DMS53 treated with DMSO at 0.1 percent for 48 hours (cell line): Measurements from ENCODE around the gene MPV17L2.

Source experiments
- DNase-seq: peaks from one replicate; lab custom pipeline; 2025; ENCODE audit not compliant: unreplicated experiment; lab: John Stamatoyannopoulos, UW

The MPV17L2 gene

DNA sequence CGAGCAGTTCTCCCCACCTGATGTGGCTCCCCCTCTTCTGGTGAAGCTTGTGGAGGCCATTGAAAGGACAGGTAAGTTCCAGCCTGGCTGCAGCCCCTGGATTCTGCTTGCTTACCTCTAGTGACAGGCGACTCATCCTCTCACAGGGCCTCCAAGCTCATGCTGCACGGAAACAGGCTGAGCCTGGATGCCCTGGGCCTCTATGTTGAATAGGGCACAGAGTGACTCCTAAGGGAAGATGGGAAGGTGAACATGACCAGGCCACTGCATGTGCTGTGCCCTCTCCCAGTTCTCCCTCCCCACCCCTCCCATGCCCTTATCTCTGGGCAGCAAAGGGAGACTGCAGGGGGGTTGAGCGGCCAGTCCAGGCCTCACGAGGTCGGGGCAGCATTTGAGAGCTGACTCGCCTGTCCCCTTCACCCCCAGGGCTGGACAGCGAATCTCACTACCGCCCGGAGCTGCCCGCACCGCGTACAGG lies 32.5 kb upstream of the MPV17L2 start:
- no peak for DNase-seq

DNA sequence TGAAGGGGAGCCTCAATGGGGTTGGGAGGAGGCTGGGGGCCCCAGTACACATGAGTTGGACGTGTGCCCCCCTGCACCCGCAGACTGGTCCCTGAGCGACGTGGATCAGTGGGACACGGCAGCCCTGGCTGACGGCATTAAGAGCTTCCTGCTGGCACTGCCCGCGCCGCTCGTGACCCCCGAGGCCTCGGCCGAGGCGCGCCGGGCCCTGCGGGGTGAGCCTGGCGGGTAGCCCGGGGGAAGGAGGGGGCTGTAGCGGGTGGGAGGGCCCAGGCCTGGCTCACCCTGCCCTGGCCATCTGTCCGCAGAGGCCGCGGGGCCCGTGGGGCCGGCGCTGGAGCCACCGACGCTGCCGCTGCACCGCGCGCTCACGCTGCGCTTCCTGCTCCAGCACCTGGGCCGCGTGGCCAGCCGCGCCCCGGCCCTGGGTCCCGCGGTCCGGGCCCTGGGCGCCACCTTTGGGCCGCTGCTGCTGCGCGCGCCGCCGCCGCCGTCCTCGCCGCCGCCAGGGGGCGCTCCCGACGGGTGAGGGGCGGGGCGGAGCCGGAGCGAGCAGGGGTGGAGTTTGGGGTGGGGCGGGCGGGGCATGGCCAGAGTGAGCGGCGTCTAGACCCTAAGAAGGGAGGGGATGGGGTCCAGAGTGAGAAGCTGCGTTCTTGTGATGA lies 31.9 kb upstream of the MPV17L2 start:
- no peak for DNase-seq

DNA sequence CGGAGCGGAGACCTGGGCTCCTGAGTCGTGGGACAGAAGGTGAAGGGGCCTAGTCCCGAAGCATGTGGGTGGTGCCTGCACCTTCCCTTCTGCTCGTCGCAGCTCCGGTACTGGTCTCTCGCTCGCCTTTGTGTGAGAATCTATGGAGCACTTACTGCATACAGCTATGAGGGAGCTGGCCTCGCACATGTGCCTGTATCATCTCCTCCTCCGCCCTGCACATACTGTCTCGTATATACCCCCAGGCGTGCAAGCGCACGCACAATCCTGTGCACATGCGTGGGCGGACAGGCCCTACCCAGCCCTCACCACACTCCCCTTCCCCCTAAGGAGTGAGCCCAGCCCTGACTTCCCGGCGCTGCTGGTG lies 31.4 kb upstream of the MPV17L2 start:
- no peak for DNase-seq

DNA sequence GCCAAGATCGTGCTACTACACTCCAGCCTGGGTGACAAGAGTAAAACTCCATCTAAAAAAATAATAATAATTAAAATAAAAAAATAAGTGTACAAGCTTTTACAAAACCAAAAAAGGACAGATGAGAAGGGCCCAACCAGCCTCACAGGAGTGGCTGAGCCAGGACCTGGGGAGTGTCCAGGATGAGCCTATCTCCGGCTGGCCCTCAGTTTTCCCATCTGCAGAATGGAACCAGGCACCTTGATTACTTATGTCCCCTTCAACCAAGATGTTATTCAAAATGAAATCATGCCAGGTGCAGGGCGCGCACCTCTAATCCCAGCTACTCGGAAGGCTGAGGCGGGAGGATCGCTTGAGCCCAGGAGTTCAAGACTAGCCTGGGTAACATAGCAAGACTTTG lies 28.9 kb upstream of the MPV17L2 start:
- DNase-seq = no peak

DNA sequence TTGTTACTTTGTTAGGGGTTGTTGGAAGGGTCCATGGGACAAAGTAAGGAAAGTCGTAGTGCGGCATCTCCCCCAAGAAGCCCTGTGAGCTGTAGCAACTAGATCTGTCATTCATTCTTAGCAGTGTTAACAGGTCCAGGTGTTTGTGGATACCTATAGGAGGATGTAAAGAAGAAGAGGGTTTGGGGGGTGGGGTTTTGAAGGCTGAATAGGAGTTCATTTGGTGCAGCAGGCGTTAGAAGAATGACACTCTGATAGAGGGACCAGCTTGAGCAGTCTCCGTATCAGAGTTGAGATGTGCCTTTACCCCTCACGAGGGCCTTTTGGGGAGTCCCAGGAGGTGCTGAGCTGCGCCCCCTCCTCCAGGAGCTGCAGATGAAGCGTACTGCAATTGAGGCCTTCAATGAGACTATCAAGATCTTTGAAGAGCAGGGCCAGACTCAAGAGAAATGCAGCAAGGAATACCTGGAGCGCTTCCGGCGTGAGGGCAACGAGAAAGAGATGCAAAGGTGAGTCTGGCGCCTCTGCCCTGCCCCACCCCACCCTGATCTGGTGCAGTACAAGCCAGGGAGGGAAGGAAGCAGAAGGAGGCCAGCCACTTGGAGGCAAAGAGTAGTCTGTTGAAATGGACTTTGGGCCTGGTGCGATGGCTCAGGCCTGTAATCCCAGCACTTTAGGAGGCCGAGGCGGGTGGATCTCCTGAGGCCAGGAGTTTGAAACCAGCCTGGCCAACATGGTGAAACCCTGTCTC lies 27.0 kb upstream of the MPV17L2 start:
- DNase-seq = no peak

DNA sequence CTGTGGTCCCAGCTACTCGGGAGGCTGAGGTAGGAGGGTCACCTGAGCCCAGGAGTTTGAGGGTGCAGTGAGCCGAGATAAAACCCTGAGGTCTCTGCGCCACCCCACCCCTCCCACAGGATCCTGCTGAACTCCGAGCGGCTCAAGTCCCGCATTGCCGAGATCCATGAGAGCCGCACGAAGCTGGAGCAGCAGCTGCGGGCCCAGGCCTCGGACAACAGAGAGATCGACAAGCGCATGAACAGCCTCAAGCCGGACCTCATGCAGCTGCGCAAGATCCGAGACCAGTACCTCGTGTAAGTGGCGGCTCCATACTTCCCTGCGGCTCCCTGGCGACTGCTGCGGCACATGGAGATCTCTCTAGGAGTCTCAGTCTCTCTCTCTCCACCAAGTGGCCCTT lies 26.0 kb upstream of the MPV17L2 start:
- DNase-seq = no peak

DNA sequence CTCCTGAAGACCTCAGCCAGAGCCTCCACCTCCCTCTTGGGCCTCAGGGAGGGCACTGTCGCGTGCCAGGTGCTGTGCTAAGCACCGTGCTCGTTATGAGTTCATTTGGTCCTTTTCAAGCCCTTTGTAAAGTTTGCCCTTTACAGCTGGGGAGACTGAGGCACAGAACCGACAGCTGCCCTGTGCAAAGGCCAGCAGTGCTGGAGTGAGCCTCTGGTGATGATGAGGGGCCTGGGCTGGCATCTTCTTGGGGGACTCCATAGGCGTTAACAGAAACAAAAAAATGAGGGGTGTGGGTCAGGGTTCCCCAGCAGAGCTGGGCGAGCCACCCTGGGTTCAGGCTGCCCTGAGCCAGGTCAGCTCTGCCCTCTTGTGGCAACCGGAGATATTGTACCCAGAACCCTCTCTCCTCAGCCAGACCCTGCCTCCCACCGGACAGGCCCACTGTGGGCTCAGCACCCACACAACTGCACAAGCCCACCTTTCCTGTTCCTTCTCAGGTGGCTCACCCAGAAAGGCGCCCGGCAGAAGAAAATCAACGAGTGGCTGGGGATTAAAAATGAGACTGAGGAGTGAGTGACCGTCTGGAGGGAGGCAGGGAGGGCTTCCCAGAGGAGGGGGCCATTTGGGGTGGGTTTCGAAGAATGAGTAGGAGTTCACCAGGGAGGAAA lies 24.9 kb upstream of the MPV17L2 start:
- no peak for DNase-seq

DNA sequence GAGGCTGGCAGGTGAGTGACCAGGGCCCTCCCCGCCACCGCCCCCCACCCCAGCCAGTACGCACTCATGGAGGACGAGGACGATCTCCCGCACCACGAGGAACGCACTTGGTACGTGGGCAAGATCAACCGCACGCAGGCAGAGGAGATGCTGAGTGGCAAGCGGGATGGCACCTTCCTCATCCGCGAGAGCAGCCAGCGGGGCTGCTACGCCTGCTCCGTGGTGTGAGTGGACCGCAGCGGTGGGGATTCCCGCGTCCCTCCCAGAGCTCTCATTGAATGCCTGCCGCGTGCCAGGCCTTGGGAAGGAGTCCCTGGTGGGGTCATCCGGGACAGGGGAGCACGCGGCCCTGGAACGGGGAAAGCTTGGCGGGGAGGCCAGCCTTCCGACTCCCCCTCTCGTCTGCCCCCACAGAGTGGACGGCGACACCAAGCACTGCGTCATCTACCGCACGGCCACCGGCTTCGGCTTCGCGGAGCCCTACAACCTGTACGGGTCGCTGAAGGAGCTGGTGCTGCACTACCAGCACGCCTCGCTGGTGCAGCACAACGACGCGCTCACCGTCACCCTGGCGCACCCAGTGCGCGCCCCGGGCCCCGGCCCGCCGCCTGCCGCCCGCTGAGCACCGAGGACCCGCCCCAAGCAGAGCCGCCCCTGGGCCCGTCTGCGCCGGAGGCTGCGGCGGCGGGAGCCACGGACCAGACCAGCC lies 24.2 kb upstream of the MPV17L2 start:
- no peak for DNase-seq

DNA sequence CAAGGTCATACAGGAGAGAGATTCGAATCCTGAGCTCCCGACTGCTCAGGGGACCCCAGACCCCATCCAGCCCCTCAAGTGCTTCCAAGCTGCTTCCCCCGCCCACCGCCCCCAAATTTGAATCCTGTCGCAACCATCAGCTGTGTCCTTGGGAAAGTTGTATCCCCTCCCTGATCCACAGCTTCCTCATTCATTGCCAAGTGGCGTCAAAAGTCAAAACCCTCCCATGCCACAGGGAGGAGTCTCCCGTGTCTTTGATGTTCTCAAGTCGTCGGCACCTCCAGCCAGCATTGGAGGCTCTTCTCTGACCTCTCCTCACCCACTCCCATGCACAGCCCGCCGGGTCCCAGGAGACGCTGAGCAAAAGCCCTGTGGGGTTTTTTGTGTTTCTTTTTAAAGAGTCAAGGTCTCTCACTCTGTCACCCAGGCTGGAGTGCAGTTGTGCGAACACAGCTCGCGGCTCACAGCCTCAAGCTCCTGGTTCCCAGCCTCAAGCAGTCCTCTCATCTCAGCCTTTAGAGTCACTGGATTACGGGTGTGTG lies 22.2 kb upstream of the MPV17L2 start:
- DNase-seq = no peak

DNA sequence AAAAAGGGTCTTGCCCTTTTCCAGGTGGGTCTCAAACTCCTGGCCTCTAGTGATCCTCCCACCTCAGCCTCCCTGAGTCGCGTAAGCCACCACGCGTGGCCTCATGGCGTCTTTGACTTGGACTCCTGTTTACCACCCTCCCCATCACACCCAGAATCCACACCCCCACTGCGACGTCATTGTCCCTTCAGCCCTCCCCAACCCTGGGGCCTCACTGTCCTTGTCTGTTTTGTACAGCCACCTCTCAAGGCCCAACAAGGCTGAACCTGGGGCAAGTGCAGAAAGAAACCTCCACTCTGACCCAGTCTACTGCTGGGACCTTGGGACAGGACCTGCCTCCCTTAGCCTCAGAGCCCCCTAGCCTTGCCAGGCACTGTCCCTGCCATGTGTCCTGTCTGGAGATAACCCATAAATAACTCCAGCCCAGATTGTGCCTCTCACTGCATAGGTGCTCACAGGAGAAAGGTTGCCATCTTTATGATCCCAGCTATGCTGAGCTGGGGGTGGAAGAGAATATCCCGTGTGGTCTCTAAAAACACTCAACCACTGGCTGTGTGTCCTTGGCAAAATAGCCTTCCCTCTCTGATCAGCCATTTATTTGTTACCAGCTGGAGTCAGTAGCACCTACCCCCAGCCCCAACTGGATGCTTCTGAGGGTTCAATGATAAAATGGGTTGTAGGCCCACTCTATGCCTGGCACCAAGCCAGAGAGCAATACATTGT lies 21.3 kb upstream of the MPV17L2 start:
- no peak for DNase-seq

DNA sequence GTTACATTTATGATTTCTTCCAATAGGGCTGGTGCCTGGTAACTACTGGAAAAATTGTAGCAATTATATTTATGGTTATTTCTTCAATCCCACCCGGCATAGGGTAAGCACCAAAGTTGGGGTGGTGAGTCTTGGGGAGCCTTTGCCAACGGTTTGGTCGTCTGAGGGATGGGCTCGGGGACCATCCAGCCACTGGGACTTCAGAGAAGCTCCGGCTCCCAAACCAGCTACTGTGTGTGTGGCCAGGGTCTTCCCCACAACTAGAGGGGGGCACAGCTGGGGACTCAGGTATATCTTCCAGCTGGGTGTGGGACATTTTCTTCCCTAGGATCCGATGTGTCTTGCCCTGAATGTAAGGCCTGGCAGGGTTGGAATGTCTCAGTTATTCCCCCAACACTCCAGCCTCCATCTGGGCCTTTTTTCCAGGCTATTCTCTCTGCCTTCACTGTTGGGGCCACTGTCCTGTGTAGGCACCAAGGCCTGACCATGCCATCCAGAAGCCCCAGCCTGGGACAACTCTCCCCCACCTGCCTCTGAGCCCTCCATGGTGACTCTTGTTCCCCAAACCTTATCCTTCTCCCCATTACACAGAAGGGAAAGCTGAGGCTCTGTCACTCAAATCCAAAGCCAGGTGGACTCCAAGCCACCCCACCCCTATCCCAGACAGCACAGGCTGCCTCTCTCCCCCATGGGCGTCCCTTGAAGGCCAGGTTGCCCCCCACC lies 20.5 kb upstream of the MPV17L2 start:
- DNase-seq = no peak

DNA sequence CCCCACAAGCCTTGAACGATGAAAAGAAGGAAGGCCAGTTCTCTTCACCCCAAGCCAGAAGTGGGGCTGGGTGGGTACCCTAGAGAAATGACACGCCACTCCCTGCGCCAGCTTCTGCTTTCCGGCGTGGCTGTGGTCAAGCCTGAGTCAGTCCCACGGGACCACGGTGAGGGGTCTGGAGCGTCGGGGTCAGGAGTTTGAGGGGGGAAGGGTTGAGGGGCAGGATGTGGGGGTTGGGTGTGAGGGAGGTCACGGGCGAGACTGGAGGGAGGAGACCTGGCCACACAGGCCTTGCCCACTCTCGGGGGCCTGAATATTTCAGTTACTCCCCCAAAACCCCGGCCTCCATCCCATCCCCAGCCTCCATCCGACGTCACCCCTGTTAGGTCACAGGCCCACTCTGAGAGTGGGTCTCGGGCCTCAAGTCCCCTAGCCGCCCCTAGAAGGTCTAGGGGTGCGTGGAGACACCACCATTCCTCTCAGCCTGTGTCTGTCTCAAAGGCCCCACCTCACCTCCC lies 19.9 kb upstream of the MPV17L2 start:
- DNase-seq = no peak

DNA sequence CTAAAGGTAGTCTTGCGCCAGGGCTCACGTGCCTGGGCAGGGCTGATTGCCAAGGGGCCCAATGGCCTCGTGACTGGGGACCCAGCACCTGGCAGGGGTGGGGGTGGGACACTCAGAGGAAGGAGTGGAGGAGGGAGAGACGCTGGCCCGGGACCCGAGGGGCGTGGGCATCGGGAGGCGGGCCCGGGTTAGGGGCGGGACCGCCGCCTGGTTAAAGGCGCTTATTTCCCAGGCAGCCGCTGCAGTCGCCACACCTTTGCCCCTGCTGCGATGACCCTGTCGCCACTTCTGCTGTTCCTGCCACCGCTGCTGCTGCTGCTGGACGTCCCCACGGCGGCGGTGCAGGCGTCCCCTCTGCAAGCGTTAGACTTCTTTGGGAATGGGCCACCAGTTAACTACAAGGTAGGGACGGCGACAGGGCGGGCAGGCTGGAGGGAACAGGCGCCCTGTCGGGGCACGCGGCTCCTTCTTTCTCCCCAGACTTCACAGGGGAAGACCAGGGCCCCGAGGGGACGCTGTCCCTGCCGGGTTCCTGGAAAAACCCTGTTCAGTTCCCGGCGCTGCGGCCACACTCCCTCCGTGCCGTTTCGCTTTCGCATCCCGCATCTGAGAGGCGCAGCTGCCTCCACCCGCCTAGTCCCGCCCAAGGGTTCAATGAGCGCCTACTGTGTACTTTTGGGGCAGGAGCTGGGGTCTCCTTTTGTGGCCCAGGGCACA lies 19.3 kb upstream of the MPV17L2 start, which contains the start of gene IFI30:
IFI30 (plus strand) TSS at position 242 of the 717 bp plus-strand sequence; CDS start at position 271, 29 bp downstream.
- peak; percentile 59 for DNase-seq

DNA sequence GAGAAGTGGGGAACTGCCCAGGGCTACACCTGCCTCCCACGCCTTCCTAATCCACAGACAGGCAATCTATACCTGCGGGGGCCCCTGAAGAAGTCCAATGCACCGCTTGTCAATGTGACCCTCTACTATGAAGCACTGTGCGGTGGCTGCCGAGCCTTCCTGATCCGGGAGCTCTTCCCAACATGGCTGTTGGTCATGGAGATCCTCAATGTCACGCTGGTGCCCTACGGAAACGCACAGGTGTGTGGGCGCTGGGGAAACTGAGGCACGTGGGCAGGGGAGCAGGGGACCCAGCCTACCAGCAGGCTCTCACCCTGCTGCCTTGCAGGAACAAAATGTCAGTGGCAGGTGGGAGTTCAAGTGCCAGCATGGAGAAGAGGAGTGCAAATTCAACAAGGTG lies 18.0 kb upstream of the MPV17L2 start:
- no peak for DNase-seq

DNA sequence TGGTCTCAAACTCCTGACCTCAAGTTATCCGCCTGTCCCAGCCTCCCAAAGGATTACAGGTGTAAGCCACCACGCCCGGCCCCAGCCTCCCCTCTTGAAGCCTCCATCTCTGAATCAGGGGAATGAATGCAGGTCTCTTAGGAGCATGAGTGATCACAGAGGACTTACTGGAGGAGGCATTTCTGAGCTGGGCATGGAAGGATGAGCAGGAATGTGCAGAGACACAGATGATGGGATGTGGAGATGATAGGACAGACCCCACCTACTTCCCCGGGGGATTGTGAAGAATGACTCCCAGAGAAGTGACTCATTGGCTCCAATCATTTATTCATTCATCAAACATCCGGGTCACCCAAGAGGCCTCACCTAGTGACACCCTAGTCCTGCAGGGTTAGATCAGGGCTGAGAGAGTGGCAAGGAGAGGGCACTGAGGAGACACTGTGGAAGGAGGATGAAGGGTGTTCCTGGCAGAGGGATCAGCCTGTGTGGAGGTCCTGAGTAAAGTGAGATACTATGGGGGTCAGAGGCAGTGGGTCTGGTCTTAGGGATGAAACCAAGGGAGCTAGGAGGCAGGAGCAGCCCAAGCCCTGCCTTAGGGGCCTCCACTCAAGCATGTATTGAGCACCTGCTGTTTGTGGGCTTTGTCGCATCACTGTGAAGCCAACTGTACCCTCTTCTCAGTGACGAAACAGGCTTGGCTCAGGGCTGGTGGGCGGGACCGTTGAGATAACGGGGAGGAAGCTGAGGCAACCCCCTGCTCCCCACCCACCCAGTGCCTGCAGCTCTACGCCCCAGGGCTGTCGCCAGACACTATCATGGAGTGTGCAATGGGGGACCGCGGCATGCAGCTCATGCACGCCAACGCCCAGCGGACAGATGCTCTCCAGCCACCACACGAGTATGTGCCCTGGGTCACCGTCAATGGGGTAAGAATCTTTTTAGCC lies 16.4 kb upstream of the MPV17L2 start:
- no peak for DNase-seq

DNA sequence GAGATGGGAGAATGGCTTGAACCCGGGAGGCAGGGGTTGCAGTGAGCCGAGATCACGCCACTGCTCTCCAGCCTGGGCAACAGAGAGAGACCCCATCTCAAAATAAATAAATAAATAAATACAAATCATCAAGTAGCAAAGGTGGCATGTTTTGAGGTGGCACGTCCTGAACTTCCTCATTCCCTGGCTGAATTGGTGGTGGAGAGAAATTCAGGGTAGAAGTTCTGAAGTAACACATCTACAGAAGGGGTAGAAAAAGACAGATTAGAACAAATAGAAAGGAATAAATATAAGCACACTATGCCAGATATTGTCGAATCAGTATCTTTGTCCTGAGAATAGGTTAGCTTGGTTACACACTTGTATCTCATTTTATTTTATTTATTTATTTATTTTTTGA lies 13.1 kb upstream of the MPV17L2 start:
- DNase-seq = no peak

DNA sequence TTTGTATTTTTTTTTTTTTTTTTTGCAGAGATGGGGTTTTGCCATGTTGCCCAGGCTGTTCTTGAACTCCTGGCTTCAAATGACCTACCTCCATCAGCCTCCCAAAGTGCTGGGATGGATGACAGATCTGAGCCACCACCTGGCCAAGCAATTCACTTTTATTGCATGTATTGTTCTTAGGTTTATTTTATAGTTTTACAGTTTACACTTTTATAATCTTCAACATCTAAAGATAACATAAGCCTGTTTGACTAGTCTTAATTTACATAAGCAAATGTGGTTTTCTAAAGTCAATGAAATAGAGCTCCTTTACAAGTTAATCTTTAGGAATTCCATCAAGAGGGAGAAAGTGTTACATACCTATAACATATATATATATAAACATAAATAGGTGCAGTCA lies 9.5 kb upstream of the MPV17L2 start:
- no peak for DNase-seq

DNA sequence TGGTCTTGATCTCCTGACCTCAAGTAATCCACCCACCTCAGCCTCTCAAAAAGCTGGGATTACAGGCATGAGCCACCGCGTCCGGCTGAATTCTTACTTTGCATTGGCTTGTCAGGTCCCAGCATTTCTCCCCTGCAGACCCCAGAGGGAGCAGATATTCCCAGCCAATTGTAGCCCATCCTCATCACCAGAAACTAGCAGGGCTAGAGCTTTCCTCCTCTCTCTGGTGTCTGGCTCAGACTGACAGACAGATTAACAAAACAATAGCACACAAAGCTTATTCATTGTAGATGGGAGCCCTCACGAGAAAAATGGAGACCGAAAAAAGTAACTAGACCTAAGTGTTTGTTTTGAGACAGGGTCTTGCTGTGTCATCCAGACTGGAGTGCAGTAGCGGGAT lies 7.5 kb upstream of the MPV17L2 start:
- DNase-seq = no peak
